Transverse colon (tissue), 4 donors: ENCODE results near the gene IRS2. TPM values are rescaled to one million over a fixed set of nuclear protein-coding genes. Genes with fewer than 3 reads are reported as not detected.

Experiments
- DNase-seq: peaks from one replicate; pipeline ENCODE4 v3.0.0-alpha.2; 2019
- H3K27ac ChIP-seq, 4 donors: fragments of 200-600 bp; sonication (generic); 2 replicates each; pipeline ENCODE4 v1.5.1; 2016 to 2018; ENCODE audit warnings: inconsistent platforms in 4 of 4
- H3K27me3 ChIP-seq: fragments of 200-600 bp; sonication (generic); 2 replicates; pipeline ENCODE4 v1.5.1; 2017; ENCODE audit warnings: inconsistent platforms
- H3K36me3 ChIP-seq, 4 donors: fragments of 200-600 bp; sonication (generic); 2 replicates each; pipeline ENCODE4 v1.5.1; 2017 to 2019; ENCODE audit warnings: inconsistent platforms in 4 of 4
- H3K4me1 ChIP-seq, 4 donors: fragments of 200-600 bp; sonication (generic); 2 replicates each; pipeline ENCODE4 v1.5.1; 2017 to 2020; ENCODE audit warnings: inconsistent platforms in 4 of 4
- H3K4me3 ChIP-seq, 4 donors: fragments of 200-600 bp; sonication (generic); 1 replicate in 1 of 4; 2 replicates in 3 of 4; pipeline versions ENCODE4 v1.5.1 to v1.6.1; 2017 to 2019; ENCODE audit warnings: inconsistent platforms in 4 of 4
- H3K9me3 ChIP-seq, 2 donors: fragments of 200-600 bp; sonication (generic); 2 replicates each; pipeline ENCODE4 v1.5.1; 2017 to 2019; ENCODE audit warnings: inconsistent platforms in 2 of 2
- EP300 ChIP-seq: sonication (generic); formaldehyde crosslinking; IDR thresholded peaks from one replicate; pipeline ENCODE4 v1.6.1; 2017; ENCODE audit warnings: antibody characterized with exemption, low read depth
- POLR2A ChIP-seq: fragments of 450-650 bp; IDR thresholded peaks from one replicate; pipeline ENCODE4 v1.6.1; 2016; ENCODE audit warnings: antibody characterized with exemption, mild to moderate bottlenecking, moderate library complexity
- POLR2AphosphoS5 ChIP-seq, 3 donors: sonication (generic); formaldehyde crosslinking; IDR thresholded peaks; one replicate each; pipeline ENCODE4 v1.6.1; 2016; ENCODE audit warnings: antibody characterized with exemption in 3 of 3
- WGBS, 2 donors: methylation state at CpG; one replicate each; pipeline ENCODE4 v1.1.5; 2018; ENCODE audit warnings: low coverage in 1 of 2; 5-methylcytosine and 5-hydroxymethylcytosine counted together
- in situ Hi-C, 4 donors: fragments of 200-750 bp; cut with MboI; loops; one replicate each; pipeline versions ENCODE4 v1.15.0 to v1.15.1; 2017; ENCODE audit warnings: low sequenced_read_pairs in 3 of 4, low pct_ligation_motif_present in 1 of 4, low pct_unique_long_range_greater_than_20kb in 1 of 4
- intact Hi-C: fragments of 100-400 bp; cut with DNase I; formaldehyde crosslinking; loops from one replicate; pipeline ENCODE4 v1.15.1; 2023; ENCODE audit warnings: low total_unique reads
- total RNA-seq, 4 donors: library from RNA; depleted of rRNA; stranded (reverse); fragments of >200 nt; gene quantifications; one replicate each; pipeline ENCODE4 v1.1.0, GENCODE V29; 2016
- TF ChIP-seq, protein P1 (sequence below), 5 experiments: fragments of 200-600 bp in 3 of 5; fragments of 450-650 bp in 2 of 5; sonication (generic) in 3 of 5; IDR thresholded peaks; 1 replicate in 2 of 5; 2 replicates in 3 of 5; pipeline ENCODE4 v1.5.1; 2016 to 2017; ENCODE audit warnings: antibody characterized with exemption in 5 of 5, inconsistent platforms in 3 of 5, mild to moderate bottlenecking in 2 of 5, moderate library complexity in 1 of 5

IRS2 gene
- total RNA-seq, 4 donors from 2014 or later: 12.5 to 72.6 (median 28.5) TPM

DNA sequence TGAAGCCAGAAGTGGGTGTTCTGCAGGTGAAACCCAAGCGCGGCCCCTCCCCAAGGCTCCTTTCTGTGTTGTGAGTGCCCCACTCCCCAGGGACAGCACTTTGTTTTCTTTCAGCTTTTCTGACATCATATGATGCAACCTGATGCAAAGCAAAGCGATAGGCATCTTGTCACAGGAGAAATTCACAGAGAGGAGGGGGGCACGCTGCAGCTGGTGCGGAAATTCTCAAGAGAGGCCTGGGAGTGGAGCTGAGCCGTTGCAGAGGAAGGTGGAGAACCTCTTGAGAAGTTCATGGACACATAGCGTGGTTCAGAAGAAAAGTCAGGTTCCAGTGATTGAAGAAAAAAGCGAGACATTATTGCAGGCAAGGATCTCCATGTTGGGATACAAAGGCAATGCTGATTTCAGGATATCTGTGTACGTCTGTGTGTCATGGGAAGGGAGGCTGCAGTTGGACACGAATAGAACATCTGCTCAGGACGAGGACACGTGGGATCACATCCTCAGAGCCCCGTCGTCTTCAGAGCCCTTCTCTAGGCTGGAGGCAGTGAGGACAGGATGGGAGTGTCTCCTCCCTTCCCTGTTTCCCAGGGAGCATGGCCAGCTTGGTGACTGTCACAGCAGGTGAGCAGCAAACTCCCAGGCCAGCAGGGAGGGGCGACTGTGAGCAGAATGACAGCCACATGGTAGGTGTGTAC, 79.2 kb downstream of the IRS2 start:
- H3K36me3 ChIP-seq: no peaks in the 10 kb centered on the region
- no peak for DNase-seq
- no peaks in the 10 kb centered on the region for H3K9me3 ChIP-seq
- H3K4me3 ChIP-seq: no peak overlapping the region
- intact Hi-C loops (no loop called here), in situ Hi-C loops (no loop called here)
- WGBS, 2 donors: 76 to 93% methylated on average over 2 to 15 of the region's 15 CpGs
- H3K27me3 ChIP-seq: no peaks in the 10 kb centered on the region
- no peak overlapping the region for H3K27ac ChIP-seq
- TF ChIP-seq POLR2AphosphoS5 (IDR thresholded peaks at IDR 0.05): no peak
- TF ChIP-seq, protein P1, sequence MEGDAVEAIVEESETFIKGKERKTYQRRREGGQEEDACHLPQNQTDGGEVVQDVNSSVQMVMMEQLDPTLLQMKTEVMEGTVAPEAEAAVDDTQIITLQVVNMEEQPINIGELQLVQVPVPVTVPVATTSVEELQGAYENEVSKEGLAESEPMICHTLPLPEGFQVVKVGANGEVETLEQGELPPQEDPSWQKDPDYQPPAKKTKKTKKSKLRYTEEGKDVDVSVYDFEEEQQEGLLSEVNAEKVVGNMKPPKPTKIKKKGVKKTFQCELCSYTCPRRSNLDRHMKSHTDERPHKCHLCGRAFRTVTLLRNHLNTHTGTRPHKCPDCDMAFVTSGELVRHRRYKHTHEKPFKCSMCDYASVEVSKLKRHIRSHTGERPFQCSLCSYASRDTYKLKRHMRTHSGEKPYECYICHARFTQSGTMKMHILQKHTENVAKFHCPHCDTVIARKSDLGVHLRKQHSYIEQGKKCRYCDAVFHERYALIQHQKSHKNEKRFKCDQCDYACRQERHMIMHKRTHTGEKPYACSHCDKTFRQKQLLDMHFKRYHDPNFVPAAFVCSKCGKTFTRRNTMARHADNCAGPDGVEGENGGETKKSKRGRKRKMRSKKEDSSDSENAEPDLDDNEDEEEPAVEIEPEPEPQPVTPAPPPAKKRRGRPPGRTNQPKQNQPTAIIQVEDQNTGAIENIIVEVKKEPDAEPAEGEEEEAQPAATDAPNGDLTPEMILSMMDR (IDR thresholded peaks at IDR 0.05): no peak
- no peak for TF ChIP-seq POLR2A
- no peak for TF ChIP-seq EP300
- H3K4me1 ChIP-seq: peaks cover 0 to 19% (median 6%) of the 10 kb centered on the region in 4 donors

DNA sequence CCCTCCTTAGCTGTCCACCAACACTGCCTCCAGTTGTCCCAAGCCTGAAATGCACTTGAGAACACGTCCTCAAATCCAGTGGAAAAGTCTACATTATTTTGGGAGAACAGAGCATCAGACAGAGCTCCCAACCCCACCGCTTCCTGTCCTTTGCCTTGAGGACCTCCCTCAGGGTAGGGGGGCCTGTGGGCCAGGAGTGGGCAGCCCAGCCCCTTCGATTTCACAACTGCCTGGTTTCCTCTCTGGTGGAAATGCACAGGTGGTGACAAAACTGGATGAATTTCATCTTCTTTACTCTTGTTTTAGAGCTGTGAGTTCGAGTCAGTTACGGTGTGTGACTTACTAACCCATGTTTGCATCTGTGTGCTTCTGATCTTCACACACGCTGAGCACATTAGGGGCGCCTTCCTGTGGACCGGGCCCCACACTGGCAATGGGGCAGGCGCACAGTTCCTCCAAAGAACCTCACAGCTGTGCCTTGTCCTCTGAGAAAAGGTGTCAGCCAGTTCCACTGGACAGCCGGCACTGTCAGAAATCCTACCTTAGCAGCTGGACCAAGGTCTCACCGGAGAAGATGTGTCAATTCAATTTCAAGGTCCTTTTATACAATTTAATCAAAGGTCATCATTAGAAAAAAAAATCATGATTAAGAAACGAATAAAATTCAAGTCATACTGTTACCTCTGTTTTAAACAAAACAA, 80.2 kb downstream of the IRS2 start:
- intact Hi-C loops (no loop called here), in situ Hi-C loops (no loop called here)
- DNase-seq: no peak
- Histone ChIP-seq H3K4me3 (no peak overlapping the region), H3K27me3 (no peaks in the 10 kb centered on the region), H3K36me3 (no peaks in the 10 kb centered on the region), H3K9me3 (no peaks in the 10 kb centered on the region), H3K4me1 (peaks cover 0 to 19% (median 6%) of the 10 kb centered on the region in 4 donors), H3K27ac (no peak overlapping the region)
- TF ChIP-seq POLR2AphosphoS5 (IDR thresholded peaks at IDR 0.05) (no peak), EP300 (no peak), POLR2A (no peak)
- TF ChIP-seq, protein P1 (IDR thresholded peaks at IDR 0.05): no peak
- 61 to 87% methylated on average over 4 to 12 of the region's 12 CpGs for WGBS, 2 donors

DNA sequence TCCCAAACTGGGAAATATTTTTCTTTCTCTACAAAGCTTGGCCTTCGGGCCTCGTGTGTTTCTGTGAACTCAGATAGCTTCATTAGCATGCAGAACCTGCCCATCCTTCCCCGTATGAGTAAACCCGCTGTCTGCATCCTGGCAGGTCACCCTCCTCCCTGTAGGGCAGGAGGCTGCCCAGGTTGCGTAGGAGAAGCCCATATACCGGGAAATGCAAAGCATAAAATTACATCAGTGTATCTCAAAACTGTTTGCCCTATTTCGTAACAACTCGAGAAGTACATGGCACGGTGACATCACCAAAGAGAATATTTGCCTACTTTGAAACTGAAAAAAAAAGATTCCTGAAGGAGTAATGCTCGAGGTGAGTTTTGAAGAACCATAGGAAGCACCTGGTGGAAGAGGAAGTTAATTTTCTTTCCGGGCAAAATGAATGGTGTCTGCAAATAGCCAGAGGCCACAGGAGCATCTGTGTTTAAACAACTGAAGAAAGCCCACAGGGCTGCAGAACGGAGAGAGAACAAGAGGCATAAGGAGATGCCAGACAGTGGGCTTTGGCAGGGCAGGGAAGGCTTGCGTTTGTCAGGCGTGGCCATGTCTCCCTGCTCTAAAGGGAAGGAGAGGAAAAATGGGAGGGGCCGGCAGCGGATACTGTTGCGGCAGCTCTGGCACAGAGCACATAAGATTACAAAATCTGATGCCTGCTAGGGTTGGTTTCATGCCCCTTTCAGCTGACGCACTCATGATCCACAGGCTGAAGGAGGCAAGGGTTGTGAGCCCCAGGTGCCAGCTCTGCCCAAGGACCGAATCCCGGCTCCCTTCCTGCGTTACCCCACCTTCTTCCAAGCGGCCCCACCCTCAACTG, 81.4 kb downstream of the IRS2 start:
- H3K9me3 ChIP-seq: no peaks in the 10 kb centered on the region
- no peak overlapping the region for H3K4me3 ChIP-seq

More for the DNA sequence above, 81.4 kb downstream of the IRS2 start:
- no peak for TF ChIP-seq EP300
- no peak for TF ChIP-seq POLR2A
- TF ChIP-seq, protein P1 (IDR thresholded peaks at IDR 0.05): no peak
- TF ChIP-seq POLR2AphosphoS5 (IDR thresholded peaks at IDR 0.05): no peak
- Histone ChIP-seq H3K36me3 (no peaks in the 10 kb centered on the region), H3K27ac (peak overlapping the region; percentile 12 to 60 (median 36)), H3K4me1 (peaks cover 0 to 26% (median 10%) of the 10 kb centered on the region in 4 donors), H3K27me3 (no peaks in the 10 kb centered on the region)
- intact Hi-C loops: no loop called here
- in situ Hi-C loops: no loop called here
- peak; percentile 59 for DNase-seq
- 18 to 28% methylated on average over 13 to 22 of the region's 22 CpGs for WGBS, 2 donors
